GM12875 (cell line): Measurements from ENCODE around the gene SLC44A4.
"Not testable (repeated sequence)": the region's sequence is repeated elsewhere in the genome, so short reads cannot be mapped to it uniquely, and the experiment has no call there.

Source experiments
- H3K4me3 ChIP-seq: one replicate; pipeline ENCODE4 v1.5.1; 2011; ENCODE audit warnings: low read depth, low read length, control low read depth
- CTCF ChIP-seq: IDR thresholded peaks from 2 replicates; pipeline ENCODE4 v1.5.1; 2011; ENCODE audit warnings: low read depth, mild to moderate bottlenecking, control low read depth, inconsistent platforms, low read length, moderate library complexity, borderline replicate concordance; ENCODE audit not compliant: insufficient read depth

SLC44A4 gene

DNA sequence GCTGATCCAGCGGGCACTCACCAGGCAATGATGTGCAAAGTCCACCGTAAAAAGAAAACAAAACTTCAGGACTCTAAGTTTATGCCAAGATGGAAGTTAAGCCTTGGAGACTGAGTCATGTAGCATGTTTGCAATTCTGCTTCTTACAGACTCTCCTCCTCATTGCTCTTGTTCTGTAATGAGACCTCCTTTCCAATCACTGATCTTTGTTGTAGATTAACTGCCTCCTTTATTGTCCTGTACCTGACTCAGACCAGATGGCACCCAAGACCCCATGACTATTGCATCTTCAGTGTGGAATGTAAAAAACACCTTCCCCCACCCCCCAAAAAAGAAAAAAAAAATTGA, 27.3 kb downstream of the SLC44A4 start:
- TF ChIP-seq CTCF, result no peak

DNA sequence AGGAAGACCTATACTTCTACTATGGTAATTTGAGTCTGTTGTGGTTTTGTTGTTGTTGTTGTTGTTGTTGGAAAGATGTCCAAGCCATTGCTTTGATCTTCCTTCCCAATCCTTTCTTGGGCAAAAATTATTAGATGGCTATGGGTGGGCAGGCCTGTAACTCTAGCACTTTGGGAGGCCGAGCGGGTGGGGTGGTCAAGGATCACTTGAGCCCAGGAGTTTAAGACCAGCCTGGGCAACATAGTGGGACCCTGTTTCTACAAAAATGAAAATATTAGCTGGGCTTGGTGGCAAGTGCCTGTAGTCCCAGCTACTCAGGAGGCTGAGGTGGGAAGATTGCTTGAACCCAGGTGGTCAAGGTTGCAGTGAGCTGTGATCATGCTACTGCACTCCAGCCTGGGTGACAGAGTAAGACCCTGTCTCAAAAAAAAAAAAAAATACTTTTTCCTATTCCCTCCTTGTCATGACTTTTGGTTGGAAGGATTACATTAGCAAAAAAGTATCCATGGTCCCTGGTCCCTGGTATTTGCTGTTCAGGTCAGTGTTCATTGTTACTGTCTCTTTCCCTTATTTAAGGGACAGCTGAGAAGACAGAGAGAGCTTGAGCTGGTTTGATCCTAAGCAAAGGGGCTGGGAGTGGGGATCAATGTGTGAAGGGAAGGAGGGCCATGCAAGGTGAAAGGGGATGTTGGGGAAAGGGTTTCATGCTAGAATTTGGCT, 27.9 kb downstream of the SLC44A4 start:
- no peak for TF ChIP-seq CTCF
- no peak overlapping the region for H3K4me3 ChIP-seq

More for the DNA sequence above, 27.3 kb downstream of the SLC44A4 start:
- no peak overlapping the region for H3K4me3 ChIP-seq

- TF ChIP-seq CTCF, result no peak
- H3K4me3 ChIP-seq, result no peak overlapping the region
These were observed 31.4 kb downstream of the SLC44A4 start for GRCh38 chr6:31847276-31847978.

GRCh38 chr6:31844507-31844906, 34.3 kb downstream of the SLC44A4 start:
- no peak for TF ChIP-seq CTCF
- H3K4me3 ChIP-seq, result no peak overlapping the region

DNA sequence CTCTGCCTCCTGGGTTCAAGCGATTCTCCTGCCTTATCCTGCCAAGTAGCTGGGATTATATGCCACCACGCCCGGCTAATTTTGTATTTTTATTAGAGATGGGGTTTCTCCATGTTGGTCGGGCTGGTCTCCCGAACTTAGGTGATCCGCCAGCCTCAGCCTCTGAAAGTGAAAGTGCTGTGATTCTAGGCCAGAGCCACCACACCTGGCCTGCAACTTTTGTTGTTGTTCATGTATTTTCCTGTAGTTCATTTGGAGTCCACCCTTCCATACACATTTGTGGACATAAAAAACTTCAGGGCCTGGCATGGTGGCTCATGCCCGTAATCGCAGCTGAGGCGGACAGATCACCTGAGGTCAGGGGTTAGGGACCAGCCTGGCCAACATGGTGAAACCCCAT, 36.7 kb downstream of the SLC44A4 start:
- H3K4me3 ChIP-seq, result no peak overlapping the region
- no peak for TF ChIP-seq CTCF

DNA sequence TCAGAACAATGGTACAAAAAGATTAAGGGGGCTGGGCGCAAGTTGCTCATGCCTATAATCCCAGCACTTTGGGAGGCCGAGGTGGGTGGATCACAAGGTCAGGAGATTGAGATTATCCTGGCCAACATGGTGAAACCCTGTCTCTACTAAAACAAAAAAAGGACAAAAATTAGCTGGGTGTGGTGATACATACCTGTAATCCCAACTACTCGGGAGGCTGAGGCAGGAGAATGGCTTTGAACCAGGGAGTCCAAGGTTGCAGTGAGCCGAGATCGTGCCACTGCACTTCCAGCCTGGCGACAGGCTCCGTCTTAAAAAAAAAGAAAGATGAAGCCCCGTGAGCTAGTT, 39.0 kb downstream of the SLC44A4 start:
- not testable (repeated sequence) for H3K4me3 ChIP-seq

DNA sequence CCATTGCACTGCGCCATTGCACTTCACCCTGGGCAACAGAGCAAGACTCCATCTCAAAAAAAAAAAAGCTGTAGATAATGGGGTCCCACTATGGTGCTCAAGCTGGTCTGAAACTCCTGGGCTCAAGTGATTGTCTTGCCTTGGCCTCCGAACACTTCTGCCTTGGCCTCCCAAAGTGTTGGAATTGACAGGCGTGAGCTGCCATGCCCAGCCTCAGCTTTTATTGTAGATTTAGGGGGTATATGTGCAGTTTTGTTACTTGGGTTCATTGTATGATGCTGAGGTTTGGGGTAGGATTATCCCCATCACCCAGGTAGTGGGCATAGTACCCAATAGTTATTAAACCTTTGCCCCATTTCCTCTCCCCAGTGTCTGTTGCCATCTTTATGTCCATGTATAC, 39.8 kb downstream of the SLC44A4 start:
- TF ChIP-seq CTCF, result no peak
- no peak overlapping the region for H3K4me3 ChIP-seq

DNA sequence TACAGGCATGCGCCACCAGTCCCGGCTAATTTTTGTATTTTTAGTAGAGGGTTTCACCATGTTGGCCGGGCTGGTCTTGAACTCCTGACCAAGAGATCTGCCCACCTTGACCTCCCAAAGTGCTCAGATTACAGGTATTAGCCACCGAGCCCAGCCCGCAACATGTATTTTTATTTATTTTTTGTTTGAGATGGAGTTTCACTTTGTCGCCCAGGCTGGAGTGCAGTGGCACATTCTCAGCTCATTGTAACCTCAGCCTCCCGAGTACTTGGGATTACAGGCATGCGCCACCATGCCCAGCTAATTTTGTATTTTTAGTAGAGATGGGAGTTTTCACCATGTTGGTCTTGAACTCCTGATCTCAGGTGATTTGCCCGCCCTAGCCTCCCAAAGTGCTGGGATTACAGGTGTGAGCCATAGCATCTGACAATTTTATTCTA, 40.7 kb downstream of the SLC44A4 start:
- not testable (repeated sequence) for H3K4me3 ChIP-seq
